Keratinocyte (primary cell): ENCODE measurements around the gene INPP5A.

ENCODE experiments used
- EZH2 ChIP-seq: IDR thresholded peaks from one replicate; pipeline ENCODE4 v1.6.1; 2012; ENCODE audit warnings: inconsistent platforms, mild to moderate bottlenecking, low read length, moderate library complexity
- TF ChIP-seq, protein P1 (sequence below), 3 experiments: IDR thresholded peaks in 1 of 3; conservative IDR thresholded peaks in 1 of 3; optimal IDR thresholded peaks in 1 of 3; 2 replicates in 2 of 3; 3 replicates in 1 of 3; pipeline versions ENCODE3 to v1.5.1; 2011; ENCODE audit warnings: low read length in 3 of 3, mild to moderate bottlenecking in 3 of 3, moderate library complexity in 2 of 3, control low read depth in 1 of 3, inconsistent platforms in 1 of 3; ENCODE audit not compliant: insufficient read depth in 2 of 3; ENCODE audit errors: extremely low read depth in 1 of 3

DNA sequence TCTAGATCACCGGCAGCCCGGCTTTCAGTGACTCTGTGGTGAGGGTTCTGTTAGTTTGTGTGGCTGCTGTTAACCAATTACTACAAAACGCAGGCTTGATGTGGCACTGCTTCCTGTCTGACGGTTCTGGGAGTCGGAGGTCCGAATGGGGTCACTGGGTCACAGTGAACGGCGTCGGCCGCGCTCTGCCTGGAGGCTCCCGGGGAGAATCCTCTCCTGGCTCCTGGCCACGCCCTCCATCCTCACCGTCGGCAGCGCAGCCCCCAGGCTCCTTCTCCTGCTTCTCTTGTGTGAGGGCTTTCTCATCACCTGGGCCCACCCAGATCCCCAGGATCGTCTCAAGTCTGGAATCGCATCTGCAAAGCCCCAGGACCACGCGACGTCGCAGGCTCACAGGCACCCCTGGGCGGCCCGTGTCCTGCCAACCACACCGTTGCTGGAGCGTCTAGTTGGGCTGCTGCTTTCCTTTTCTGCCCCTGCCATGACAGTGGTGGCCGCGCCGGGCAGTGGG lies 280.2 kb downstream of the INPP5A start:
- TF ChIP-seq EZH2, result no peak
- TF ChIP-seq, protein P1, sequence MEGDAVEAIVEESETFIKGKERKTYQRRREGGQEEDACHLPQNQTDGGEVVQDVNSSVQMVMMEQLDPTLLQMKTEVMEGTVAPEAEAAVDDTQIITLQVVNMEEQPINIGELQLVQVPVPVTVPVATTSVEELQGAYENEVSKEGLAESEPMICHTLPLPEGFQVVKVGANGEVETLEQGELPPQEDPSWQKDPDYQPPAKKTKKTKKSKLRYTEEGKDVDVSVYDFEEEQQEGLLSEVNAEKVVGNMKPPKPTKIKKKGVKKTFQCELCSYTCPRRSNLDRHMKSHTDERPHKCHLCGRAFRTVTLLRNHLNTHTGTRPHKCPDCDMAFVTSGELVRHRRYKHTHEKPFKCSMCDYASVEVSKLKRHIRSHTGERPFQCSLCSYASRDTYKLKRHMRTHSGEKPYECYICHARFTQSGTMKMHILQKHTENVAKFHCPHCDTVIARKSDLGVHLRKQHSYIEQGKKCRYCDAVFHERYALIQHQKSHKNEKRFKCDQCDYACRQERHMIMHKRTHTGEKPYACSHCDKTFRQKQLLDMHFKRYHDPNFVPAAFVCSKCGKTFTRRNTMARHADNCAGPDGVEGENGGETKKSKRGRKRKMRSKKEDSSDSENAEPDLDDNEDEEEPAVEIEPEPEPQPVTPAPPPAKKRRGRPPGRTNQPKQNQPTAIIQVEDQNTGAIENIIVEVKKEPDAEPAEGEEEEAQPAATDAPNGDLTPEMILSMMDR (optimal IDR thresholded peaks at IDR 0.05 in 1 of 3, IDR thresholded peaks at IDR 0.05 in 1 of 3, conservative IDR thresholded peaks at IDR 0.05 in 1 of 3; ENCODE audit: extremely low read depth in 1 of 3, insufficient read depth in 2 of 3, low read length in 3 of 3), result no peak
